Kidney glomerular epithelial cell (primary cell): ENCODE results near the gene ECT2.
"Not testable (repeated sequence)": the region's sequence is repeated elsewhere in the genome, so short reads cannot be mapped to it uniquely, and the experiment has no call there.

ENCODE experiments used
- DNase-seq: peaks from one replicate; lab custom pipeline; 2025; lab: John Stamatoyannopoulos, UW

Gene ECT2

DNA sequence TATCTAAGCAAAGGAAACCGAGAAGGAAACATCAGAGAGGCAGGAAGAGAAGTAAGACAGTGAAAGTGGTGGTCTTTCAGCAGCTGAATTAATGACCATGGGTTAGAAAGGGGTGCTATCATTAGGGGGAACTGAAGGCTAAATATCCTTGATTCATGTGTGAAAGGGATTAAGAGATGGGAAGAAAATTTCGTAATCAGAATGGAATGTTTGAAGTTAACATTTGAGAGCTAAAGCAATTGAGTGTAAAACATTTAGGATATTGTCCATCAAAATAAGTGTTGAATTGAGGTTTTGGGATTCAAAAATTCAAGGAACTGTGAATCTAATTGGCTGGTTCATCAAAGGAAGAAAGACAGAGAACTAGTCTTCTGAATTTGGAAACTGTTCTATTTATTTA, 4.1 kb upstream of the ECT2 start:
- DNase-seq: peak; percentile 6

DNA sequence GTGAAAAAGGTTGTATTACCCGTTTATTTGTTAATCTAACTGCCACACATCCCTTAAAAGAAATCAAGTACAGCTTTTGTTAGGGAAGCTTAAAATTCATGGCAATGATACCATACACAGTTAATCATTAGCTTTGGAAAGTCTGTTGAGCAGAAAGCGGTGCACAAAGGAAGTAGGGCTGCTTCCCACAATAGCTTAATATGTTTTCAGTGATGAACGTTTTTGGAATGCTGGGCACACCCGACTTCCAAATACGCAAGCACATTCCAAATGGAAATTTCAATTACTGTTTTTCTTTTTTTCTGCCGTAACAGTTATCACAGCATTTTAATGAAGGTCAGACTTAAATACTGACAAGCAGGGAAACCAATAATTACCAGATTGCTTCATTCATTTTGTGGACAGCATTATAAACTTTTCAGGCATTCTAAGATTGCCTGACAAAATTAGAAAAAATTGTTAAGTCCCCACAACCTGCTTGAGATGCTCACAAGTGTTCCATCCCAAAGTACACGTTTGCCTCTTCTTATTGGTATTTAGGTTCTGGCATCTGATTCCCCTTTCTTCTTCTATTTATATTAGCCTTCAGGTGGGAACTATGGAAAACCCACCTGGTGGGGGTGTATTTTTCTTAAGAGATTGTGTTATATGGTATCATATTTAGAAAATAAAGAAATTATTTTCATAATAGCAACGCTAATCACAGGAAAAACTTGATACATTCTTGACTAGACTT, 1.1 kb upstream of the ECT2 start:
- peak; percentile 98 for DNase-seq

DNA sequence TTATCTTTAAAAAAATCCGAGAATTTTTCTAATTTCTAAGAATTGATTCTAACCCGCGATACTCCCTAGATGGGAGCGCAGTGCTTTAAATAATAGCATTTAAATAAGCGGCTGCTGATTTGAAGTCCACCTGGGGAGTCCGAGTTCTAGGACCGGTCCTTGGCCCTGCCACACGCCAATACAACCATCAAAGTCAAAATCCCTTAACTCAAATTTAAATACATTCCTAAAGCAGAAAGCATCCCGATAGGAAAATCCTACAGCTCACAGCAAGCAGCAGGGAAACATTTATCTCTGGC, 508 bp upstream of the ECT2 start:
- DNase-seq: no peak

DNA sequence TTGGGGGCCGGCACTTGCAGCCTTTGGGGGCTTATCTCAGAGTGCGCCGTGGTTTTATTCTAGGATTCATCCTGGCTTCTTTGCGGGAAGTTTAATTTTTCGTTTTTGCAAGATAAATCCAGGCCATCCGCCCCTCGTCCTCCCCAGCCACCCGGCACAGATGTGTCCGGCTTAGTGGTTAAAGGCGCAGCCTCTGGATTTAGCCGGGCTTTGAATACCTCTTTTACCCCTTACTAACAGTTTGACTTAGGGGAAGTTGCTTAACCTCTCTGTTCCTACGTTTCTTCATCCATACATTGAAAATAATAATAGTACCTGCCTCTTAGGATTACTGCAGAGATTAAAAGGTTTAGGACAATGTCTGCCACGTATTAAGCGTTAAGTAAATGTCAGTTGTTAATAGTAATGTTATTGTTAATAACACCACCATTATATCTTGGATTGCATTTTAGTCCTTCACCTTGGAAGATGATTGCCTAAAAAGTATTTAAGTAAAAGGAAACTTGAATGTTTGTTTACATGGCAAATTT, 714 bp downstream of the ECT2 start:
- DNase-seq: peak; percentile 30

DNA sequence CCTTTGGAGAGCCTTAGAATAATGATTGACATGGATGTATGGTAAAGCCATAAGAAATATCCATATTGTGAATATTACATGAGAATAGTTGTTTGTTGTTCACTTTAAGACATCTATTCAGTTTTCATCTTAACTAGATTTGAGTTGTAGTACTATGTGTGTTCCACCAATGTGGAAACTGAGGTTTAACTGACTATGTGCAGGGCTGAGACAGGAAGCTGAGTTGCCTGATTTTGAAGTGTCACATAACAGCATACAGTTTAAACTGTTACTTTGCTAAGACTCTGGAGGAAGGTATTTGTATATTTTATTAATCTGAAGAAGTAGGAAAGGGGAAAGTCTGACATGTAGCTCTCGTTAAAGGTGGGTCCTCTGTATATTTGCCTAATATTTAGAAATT, 2.1 kb downstream of the ECT2 start:
- no peak for DNase-seq

DNA sequence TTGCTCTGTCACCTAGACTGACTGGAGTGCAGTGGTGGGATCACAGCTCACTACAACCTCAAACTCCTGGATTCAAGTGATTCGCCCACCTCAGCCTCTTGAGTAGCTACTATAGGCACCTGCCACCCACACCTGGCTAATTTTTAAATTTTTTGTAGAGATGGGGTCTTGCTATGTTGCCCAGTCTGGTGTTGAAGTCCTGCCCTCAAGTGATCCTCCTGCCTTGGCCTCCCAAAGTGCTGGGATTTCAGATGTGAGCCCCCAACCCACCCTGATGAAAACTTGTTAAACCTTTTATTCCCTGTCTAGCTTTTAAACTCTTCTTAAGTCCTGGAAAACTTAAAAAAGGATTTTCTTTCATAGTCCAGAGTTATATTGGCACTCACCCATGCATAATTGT, 2.6 kb downstream of the ECT2 start:
- DNase-seq: no peak

DNA sequence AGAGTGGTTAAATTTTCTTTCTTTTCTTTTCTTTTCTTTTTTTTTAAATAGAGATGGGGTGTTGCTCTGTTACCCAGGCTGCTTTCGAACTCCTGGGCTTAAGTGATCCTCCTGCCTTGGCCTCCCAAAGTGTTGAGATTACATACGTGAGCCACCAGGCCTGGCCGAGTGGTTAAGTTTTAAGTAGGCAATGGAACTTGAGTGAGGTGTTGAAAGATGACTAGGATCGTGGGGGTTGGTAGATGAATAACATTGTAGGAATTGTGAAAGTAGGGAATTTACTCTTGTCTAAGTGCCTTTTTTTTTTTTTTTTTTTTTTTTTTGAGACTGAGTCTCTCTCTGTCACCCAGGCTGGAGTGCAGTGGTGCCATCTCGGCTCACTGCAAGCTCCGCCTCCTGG, 9.9 kb downstream of the ECT2 start:
- not testable (repeated sequence) for DNase-seq

DNA sequence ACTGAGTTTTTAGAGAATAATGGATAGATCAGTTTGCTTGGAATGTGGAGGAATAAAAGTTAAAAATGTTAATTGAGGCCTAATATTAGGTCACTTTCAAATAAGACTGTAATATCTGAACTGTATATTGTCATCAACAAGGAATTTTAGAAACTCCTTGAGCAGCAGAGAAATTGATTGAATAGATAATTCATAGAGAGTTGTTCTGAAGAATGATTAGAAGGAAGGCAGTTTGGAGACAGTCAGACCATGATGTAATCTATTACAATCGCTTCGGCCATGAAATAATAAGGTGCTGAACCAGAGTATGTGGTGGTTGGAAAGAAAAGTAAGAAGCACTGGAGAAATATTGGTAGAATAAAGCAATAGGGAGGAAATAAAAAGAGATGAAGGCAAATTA, 15.7 kb downstream of the ECT2 start:
- no peak for DNase-seq

DNA sequence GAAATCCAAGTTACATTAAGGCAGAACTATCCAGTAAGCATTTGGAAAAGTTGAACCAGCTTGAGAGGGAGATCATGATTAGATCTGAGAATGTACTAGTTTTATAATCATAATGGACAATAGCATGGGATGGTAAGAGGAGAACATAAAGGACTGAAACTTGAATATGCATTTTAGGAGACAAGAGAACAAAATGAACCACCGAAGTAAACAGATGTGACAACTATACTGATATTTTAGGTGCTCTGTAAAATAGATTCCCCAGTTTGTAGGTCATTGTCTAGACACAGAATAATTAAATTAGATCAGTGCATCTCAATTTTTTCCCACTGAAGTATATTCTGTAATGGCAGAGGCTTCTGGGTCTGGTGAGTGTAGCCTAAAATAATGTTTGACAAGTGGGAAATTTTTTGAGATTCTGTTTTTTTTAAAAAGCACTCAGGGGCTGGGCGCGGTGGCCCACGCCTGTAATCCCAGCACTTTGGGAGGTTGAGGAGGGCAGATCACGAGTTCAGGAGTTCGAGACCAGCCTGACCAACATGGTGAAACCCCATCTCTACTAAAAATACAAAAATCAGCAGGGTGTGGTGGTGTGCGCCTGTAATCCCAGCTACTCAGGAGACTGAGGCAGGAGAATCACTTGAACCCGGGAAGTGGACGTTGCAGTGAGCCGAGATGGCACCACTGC, 16.3 kb downstream of the ECT2 start:
- no peak for DNase-seq

DNA sequence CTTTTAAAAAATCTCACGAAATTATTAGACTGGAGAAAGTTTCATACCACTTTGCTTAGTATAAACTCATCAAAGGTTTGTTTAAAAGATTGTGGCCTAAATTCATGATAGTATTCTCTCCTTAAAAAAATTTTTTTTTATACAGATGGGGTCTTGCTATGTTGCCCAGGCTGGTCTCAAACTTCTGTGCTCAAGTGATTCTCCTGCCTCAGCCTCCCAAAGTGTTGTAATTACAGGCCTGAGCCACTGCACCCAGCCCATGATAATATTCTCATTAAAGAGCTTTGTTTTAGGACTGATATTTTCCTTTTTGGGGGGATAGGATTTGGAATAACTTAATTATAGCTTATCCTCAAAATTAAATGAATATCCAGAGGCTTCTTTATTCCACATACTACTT, 19.9 kb downstream of the ECT2 start:
- DNase-seq: no peak

DNA sequence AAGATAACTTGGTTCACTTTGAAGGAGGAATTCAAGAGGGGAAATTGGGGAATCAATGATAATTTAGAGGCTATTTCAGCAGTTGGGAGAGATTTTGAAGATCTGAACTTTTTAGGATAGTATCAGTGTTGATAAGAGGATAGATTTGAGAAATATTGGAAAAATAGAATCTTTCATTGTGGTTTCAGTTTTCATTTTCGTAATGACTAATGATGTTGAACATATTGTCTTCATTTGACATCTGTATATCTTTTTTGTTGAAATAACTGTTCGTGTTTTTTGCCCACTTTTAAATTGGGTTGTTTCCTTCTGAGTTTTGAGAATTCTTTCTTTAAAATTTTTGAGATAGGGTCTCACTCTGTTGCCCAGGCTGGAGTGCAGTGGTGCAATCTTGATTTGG, 21.1 kb downstream of the ECT2 start:
- no peak for DNase-seq

DNA sequence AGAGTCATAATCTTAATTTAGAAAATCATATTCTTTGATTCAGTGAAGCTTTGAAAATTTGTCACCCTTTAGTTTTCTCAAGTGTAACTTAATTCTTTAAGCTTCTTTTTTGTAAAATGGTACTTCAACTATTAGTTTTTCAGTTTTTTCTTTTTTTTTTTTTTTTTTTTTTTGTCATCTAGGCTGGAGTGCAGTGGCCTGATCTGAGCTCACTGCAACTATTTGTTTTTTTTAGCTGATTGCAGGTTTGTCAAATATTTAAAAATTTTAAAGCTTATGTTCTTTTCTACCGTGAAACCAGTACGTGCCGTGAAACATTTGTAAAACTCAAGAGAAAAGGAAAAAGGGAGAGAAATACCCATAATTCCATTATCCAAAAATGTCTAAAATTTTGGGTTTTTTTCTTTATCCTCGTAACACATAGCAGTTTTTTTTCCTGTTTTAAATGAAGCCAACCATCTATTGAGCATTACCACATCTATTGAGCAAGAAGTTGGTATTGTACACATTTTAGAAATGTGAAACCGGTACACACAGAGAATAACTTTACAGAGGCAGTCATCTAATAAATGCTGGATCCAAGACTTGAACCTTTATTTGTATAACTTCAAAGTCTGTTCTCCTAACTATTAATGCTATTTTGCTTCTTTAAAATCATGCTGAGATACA, 25.7 kb downstream of the ECT2 start:
- no peak for DNase-seq

DNA sequence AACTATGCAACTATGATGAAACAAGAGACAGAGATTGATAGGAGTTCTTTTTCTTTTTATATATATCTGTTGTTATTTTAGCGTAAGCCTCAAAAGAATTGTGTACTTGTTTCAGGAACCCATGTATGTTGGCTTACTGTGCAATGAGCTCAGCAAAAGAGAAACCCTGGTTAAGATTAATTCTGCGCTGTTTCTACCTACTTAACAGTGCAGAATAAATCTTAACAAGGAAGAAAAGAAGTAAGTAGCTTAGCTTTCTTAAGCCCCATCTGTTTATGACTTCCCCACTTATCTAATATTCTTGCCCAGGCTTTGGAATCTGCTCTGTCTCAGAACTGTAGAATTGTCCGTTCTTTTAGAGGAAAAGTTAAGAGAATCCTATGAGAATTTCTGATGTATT, 27.4 kb downstream of the ECT2 start:
- no peak for DNase-seq

DNA sequence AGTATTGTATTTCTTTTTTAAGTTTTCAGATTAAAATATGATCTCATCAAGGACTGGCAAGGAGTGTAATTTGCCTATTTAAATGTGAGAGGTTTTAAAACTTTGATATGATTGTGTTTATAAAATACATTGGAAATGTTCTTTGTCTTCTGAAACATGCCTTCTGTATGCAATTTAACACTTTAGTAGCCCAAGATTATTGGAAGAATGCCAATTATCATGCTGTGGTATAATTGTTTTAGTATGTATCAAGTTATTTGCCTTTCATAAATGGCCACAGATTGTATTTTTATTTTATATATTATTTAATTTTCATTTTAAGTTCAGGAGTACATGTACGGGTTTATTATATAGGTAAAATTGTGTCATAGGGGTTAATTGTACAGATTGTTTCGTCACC, 31.7 kb downstream of the ECT2 start:
- no peak for DNase-seq

DNA sequence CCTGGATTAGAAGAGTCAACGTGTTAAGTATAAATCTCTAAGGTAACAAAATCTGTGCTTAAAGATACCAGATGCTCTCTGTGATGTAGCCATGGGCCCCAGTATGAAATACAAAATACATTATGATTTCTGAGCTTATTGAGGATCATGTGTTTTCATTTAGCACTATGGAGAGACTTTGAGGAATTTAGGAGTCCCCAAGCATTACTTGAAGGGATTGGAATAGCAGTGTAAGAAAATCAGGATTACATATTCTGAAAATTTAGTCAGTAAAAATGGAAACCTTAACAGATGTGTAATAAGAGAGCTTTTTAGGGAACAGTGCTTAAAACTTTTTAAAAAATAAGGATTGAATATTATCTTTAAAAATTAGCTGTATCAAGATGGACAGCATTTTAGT, 35.5 kb downstream of the ECT2 start:
- DNase-seq: no peak

DNA sequence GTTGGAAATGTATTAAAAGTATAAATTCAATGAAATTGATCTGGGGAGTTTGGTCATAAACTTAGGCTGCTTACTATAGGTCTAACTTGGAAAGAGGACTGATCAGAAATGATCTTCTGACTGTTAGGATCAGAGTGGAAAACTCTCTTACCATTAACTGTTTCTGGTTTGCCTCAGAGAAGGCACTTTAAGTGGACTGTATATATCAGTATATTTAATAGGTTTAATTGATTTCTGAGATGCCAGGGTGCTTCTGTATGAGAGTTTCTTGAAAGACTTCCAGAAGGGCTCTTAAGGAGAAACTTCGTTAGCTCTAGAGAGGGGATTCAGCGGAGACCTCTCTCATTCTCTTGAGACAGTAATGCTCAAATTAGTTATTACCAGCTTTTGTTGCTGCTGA, 36.5 kb downstream of the ECT2 start:
- no peak for DNase-seq

DNA sequence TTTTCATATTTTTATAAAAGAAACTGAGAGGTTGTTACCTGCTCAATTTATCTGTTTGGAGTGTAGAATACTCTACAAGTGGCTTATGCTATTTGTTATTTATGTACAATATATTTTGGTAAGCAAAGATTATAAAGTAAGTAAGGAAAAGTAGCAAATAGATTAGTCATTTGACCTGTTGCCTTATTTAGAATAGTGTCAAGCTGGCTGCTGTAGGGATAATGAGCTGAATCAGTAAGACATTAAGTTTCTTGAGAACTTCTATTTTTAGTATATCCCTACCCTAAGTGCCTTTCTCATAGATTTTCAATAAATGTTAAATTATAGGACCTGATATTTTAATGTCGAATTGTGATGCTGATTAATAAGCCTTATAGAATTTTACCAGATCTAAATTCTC, 37.2 kb downstream of the ECT2 start:
- DNase-seq: no peak

DNA sequence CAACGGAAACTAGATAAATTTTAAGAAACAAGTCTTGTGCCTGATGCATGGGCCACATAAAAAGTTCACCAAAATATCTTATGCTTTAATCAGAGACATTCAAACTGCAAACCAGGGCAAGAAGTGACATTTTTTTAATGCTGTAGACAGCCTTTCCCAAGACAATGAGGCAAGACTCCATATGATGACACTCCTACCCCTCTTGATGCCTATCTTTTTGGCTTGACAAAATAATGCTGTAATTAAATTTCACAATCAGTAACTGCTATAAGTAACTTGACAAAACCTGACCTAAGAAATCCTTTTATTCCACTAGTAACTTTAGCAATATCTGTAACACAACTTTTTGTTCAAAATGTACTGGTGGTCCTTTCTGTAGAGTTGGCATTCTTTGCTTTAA, 48.7 kb downstream of the ECT2 start:
- DNase-seq: no peak

DNA sequence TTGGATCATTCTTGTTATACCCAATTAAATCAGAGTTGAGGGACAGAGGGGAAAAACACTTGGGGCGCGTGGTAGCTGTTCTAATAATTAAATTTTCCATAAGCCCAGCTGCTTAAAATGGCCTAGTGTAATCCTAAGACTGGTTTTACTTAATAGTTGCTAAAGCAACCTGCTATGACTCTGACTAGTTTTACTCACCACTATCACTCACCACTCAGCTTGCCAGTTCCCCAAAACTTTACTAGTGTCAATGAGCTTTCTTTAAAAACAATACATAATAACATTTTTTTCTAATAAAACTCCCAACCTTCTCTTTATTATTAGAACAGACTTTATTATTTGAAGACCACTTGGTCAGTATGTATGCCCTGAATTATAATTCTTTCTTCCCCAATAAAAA, 49.6 kb downstream of the ECT2 start:
- DNase-seq: no peak

DNA sequence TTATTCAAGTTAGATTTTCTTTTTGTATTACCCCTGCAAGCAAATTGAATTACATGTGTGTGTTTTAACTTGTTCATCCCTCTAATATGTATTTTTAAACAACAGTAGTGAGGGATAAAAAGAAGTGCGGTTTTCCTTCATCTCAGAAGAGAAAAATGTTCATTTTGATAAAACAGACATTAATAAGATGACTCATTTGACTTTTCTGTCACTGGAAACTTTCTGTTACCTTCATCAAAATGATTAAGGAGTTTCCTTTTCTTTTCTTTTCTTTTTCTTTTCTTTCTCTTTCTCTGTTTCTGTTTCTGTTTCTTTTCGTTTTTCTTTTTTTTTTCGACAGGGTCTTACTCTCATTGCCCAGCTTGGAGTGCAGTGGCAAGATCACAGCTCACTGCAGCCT, 53.0 kb downstream of the ECT2 start:
- DNase-seq: no peak

DNA sequence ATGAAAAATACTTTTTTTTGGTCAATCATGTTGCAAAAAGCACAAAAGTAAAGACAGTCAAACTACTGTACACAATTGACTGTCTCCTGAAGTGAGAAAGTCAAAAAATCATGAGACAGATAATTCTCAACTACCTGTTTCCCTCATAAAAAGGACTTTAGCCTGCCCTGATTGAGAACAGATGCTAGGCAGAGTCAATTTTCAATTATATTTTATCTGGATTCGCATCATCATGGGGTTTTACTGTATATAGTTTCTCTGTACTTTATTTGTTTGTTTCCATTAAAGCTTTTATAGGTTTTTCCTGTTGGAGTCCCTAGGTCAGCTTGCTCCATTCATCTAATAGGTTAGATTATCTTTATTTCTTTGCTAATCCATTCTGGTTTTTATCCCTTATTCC, 53.8 kb downstream of the ECT2 start:
- no peak for DNase-seq

DNA sequence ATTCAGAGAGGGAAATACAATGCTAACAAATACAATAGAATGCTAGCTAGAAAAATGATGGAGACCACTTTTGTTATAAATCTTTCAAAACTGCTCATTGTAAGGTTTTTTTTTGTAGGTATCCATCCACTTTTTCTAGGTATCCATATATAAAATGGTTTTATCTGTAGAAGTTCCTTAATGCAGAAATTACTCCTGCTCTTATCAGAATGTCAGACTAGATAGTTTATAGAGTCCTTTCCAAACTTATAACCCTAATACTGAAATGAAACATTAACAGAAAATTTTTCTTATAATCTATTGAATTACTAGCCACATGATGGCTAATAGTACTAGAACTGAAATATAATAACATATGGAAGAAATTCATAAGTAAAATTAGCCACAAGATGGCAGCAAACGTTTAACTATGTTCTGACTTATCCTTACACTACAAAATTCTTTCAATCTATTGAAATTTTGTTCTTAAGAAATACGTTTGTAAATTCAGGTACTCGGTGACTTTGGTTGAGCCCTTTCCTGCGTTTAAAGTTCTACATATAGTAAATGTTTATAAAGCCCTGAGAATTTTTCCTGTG, 58.5 kb downstream of the ECT2 start:
- peak; percentile 51 for DNase-seq

DNA sequence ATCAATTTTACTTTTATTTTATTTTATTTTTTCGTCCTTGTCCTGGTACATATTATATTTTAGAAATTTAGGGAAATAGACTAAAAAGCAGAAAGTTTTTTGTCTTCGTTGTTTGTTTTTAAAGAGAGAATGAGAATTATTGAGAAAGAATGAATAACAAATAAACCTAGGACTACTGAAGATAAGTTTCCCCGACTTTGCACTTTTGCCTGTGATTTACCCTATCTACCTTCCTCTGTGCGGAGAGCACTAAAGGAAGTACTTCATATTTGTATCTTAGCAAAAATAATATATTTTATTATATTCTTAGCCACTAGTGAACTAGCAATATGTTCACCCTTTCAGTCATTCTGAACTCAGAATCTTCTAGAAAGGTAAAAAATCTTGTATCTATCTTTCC, 60.6 kb downstream of the ECT2 start:
- DNase-seq: no peak
